ENCODE measurements around the gene KCNB1. TPM values are rescaled to one million over a fixed set of nuclear protein-coding genes. Genes with fewer than 3 reads are reported as not detected.

KCNB1 gene
- total RNA-seq, 1 experiment from 2014 or later = not detected

DNA sequence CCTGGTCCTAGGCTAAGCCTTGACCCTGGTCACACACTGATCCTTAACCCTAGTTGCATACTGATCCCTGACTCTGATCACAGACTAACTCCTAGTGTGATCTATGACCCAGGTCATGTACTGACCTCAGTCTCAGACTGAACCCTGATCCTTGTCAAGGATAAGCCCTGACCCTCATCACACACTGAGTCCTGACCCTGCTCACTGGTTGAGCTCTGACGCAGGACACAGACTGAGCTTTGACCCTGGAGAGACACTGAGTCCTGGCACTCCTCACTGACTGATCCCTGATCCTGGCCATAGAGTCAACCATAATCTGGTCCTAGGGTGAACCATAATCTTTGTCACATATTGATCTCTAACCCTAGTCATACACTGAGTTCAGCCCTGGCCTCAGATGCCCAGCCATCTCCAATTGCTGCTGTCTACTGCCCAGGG lies 37.9 kb downstream of the KCNB1 start:
- DNase-seq (ENCODE audit: low spot score) = no peak

DNA sequence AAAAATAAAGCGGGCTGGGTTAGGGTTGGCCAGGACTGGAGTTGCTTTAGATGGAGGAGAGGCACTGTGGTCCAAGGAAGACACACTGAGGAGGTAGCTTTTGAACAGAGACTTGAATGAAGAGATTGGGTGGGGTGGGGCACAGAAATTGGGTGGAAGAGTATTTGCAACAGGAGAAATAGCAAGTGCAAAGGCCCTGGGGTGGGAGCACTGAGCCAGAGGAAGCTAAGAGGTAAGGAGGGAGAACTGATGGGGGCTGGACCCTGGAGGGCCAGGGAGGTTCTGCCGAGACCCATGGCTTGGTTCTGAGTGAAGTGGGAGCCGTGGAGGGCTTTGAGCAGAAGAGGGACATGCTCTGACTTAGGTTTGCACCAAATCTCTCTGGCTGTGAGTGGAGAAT lies 45.4 kb downstream of the KCNB1 start:
- DNase-seq (ENCODE audit: low spot score) = no peak

DNA sequence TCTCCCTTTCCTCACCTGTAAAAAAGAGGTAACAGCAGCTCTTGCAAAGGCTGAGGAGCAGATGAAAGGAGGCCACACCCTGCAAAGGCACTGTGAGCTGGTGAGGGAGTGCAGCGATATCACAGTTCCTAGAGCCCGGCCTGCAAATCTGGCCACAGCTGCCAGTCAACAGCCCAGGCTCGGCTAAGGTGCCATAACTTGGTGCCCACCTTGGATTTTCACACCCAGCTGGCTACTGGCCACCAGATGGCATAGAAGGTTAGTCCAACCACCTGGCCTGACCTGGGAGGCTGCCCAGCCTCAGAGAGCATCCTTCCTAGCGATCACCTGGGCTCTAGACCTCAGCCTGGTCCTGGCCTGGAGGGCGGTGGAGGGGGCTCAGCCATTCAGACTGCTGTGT lies 46.8 kb downstream of the KCNB1 start:
- DNase-seq (ENCODE audit: low spot score) = peak; percentile 64

DNA sequence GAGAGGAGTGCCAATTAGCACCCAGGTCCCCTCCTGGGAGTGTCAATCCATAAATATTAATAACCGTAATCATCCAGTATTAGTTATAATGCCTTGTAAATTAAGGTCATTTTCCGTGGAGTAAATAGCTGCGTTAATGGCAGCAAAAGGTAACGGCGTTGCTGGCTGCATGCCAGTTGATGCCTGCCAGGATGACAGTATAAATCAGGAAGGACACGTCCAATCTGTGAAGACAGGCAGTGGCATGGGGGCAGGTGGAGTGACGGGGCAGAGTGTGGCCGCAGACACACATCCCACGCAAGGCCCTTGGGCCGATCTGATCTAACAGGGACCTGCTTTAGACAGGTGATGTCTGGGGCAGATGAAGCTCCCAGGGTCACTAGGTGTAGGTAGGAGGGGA lies 49.1 kb downstream of the KCNB1 start:
- DNase-seq (ENCODE audit: low spot score) = no peak

DNA sequence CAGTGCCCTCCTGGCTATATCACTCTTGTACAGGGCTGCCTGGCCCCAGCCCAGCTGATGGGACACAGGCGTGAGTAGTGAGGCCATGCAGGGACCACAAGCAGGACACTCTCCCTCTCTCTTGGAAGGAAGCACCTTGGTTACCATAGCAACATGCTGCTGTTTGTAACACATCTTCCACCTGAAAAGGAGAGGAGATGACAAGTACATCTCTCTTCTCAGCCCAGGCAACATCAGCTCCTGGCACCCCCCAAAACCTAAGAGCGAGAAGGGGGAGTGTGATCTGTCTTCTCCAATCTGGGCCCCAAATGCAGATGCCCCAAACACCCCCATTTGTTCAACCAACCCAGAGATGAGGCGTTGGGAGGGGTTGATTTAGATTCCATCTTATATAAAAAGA lies 49.9 kb downstream of the KCNB1 start:
- DNase-seq (ENCODE audit: low spot score) = no peak

DNA sequence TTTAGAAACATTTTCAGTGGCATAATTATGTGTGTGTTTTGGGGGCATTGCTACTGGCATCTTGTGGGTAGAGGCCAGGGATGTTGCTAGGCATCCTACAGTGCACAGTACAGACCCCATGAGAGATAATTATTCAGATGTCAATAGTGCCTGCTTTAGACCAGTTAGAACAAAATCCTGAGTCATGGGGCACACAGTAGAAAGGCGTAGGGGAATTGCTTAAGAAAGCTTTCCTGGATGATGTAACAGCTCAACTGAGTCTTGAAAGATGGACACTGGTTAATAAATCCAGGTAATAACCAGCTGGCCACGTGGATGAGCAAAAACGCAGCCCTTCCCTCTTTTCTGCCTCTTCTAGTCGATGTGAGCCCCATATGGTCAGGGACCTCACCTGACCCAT lies 51.1 kb downstream of the KCNB1 start:
- no peak for DNase-seq (ENCODE audit: low spot score)

DNA sequence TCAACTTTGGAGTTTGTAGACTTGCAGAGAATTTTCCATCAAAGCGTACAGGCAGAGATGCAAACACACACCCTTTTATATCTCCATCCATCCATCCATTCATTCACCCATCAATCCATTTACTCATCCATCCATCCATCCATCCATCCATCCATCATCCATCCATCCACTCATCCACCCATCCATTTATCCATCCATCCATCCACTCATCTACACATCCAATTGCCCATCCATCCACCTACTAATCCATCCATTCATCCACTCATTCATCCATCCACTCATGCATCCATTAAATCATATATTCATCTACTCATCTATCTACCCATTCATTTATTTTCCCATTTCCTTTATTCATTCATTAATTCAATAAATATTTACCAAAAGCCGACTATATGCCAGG lies 52.1 kb downstream of the KCNB1 start:
- DNase-seq (ENCODE audit: low spot score) = no peak

DNA sequence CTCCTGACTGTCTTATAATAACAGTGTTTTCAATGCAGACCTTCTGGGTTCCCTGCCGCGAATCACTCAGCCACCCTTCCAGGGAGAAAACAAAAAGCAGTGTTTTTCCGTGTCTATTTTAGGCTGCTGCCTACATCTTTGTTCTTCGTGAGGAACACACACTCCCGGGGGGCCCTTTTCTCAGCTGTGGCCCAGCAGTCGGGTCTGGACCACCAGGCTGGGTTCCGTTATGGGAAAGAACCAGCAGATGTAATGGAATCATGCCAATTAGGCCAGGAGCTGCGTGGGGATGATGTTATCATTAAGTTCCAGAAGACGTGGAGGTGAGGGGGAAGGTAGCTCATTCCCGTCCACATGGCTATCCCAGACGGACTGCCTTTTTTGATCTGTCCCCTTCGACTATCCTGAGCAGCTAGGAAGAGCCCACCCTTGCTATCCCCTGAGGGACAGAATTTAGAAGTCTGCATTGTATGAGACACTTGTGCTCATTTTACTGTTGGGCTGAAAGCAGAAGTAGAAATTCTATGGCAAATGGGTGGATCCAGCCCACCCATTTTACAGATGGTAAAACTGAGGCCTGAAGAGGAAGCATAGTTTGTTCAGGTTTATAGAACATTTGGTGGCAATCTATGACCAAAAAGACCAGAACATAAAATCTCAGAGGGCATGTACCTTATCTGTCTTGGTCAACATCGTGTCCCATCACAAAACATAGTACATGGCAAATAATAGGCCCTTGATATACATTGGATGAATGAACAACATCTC lies 54.5 kb downstream of the KCNB1 start:
- no peak for DNase-seq (ENCODE audit: low spot score)

DNA sequence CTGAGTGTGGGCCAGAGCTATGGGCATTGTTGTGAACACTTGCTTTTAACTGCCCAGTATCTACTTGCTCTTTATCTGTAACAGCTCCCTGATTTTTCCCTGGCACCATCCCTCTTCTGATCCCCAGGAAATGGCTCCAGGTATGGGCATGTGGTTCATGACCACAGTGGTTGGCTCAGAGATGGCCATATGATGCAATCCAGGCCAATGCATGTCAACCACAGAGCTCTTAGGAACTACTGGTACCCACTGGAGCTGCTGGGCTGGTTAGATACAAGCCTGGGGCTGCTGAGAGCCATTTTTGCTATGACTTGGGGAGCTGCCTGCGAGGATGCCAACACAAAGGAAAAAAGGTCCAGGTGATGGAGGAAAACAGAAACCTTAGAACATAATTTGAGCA lies 55.6 kb downstream of the KCNB1 start:
- DNase-seq (ENCODE audit: low spot score) = no peak

DNA sequence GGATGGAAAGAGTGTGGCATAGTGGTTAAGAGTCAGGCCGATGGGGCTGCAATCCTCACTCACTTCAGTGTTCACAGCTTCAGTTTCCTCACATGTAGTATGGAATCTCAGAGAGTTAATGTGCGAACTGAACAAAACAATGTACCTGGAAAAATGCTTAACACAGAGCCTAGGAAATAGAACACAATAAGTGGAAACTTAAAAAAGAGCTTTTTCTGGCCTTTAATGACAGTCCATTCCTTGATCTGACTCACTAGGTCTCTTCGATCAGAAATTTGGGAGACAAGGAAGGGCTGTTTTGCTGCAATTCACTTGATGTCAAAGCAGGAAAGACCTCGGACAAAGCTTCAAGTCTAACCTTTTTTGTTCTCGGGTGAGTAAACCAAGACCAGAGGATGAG lies 56.1 kb downstream of the KCNB1 start:
- DNase-seq (ENCODE audit: low spot score) = no peak

DNA sequence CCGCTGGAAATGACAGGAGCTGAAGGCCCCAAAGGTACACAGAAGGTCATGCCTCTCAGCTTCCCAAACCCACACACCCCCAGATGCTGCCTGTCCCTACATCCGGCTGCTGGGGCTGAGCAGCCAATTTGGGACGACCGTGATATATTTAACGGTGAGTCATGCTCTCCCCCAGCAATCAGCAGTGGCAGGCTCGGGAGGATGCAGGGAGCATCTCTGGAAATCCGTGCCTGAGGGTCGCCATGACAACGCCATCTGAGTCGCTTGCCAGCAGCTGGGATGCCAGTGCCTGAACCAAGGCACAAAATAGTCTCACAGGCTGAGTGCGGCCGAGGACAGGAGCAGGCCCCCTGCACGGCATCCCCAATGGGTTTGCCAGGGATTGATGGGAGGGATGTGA lies 57.9 kb downstream of the KCNB1 start:
- DNase-seq (ENCODE audit: low spot score) = no peak

DNA sequence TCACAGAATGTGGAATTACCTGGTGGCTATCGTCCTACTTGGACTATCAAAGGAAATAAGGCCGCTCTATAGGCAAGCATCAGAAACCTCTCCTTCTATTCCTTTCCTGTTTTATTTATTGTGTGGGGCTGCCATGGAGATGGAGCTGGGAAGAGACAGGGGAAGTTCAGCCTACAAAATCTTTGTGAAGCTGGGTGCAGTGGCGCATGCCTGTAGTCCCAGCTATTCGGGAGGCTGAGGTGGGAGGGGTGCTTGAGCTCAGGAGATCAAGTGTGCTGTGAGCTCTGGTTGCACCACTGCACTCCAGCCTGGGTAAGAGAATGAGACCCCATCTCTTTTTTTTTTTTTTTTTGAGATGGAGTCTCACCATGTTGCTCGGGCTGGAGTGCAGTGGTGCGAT lies 60.3 kb downstream of the KCNB1 start:
- no peak for DNase-seq (ENCODE audit: low spot score)

DNA sequence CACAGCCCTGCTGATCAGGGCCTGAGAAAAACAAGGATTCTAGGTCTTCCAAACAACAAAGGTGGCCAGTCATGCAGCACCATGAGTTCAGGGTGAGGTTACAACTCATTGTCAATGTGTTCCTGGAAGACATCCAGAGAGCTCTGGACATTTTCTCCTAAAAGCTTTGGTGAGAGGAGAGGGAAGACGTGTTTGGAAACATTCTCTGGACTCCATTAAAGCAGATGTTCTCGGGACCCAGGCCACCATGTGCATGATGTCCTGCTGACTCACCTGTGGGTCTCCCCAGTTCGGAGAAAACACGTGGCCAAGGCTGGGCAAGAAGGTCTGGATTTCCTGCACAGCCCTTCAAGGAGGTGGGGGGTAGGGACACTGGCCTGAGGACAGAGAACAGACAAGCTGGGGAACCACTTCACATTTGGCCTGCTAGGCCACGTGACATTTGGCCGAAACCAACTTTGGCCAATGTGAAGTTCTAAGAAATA lies 61.6 kb downstream of the KCNB1 start:
- DNase-seq (ENCODE audit: low spot score) = no peak

DNA sequence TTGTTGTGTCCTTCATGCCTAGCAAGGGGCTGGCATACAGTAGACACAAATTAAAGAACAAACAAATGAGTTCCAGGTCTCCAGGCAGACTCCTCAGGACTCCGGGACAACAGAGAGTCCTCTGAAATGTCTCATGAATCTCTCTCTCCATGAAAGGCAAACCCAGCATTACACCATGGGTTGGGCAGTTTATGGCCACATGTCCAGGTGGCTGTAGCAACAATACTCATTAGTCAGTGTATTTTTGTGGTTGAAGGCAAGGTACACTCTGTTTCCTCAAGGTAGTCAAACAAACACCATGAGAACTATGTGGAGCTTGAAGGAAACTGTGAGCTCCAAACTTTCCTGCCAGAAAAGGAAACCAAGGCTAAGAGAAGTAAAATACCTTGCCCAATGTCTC lies 62.2 kb downstream of the KCNB1 start:
- DNase-seq (ENCODE audit: low spot score) = no peak

DNA sequence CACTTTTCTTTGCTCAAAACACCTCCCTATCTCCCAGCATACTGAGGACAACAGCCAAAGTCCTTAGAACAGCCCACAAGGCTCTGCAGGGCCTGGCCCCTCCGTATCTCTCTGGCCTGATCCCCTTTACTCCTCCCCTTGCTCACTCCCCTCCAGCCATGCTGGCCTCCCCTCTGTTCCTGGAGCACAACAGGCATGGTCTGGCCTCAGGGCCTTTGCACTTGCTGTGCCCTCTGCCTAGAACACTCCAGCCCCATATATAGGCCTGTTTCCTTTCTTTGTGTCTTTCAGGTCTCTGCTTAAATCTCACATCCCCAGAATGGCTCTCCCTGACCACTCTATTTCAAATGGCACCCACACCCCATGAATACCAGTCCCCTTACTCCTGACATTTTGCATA lies 62.7 kb downstream of the KCNB1 start:
- no peak for DNase-seq (ENCODE audit: low spot score)

DNA sequence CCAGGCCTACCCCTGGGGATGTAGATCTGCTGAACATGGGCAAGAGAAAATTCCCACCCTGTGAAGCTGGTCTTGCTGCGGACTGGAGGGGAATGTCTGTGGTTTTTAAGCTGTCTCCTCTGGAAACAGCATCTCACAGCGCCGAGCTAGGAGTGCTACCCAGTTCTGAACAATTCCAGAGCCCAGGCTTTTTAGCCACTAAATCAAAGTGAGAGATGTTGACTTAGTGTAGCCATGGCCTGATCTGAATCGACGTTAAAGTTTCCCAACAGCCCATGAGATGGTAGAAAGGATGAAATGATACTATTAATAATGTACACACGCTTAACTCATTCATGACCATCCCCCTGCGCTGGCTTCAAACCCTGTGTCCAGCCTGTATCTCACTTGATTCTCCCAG lies 63.7 kb downstream of the KCNB1 start:
- no peak for DNase-seq (ENCODE audit: low spot score)

DNA sequence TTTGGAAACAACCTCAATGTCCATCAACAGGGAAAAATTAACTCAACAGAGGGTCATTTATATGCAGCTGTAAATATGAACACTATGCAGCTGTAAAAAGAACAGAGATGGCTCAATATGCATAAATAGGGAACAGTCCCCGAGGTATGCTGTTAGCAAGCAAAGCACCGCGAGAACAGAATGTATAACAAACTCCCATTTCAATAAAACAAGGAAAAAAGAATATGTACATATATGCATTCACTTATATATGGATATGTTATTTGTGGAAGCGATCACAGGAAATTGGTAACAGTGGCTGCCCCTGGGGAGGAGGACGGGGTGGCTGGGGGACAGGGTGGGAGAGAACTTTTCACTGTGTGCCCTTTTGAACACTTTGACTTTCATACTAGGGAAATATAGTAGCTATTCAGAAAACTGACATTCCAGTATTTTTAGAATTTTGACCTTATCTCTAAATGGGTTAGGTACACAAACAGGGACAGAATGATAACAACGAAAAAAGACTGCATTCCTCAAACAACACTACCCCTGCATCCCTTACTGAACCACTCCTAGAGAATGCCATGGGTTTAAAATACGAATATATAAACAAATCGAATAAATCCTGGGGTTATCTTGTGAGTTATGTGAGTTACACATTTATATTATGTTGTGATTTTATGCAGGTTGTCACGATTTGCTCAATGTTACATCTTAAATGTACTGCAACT lies 64.5 kb downstream of the KCNB1 start:
- no peak for DNase-seq (ENCODE audit: low spot score)

DNA sequence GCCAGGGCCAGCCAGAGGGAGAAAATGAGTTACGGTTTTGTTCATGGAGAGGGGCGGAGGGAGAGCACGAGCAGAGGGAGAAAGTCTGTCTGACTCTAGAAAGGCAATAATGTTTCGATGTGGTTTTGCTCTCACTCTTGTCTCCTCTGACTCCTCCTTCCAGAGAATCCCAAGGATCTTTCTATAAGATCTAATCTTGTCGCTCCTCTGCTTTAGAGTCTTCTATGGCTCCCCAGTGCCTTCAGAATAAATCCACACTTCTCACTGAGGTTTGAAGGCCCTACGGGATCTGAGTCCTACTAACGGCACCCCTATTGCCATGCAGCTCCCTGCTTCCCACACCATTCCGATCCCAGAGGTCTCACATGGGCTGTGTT lies 66.8 kb downstream of the KCNB1 start:
- no peak for DNase-seq (ENCODE audit: low spot score)

DNA sequence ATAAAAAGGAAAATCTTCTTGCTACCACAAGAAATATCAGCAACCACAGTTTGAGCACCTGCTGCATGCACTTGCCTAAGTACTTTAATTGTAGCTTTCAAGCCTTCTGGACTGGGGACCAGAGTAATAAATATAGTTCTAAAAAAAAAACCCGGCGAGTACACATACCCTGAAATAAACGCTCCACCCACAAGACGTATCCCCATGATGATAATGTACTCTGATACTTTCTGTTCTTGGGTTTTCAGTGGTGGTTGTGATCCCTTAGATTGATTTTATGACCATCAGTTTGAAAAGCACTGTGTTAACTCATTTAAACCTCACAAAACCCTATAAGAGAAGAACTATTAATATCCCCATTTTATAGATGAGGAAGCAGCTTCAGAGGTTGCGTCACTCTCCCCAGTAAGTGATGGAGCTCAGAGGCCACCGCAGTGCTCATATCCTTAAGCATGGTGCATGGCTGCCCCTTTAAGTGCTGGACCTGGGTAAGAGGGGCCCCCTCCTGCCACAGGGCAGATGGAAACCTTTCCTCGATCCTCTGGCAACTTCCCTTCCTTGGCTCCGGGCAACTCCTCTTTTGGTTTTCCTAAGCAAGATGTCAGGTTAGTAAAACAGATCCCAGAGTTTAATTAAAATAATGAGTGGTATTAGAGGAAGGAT lies 67.3 kb downstream of the KCNB1 start:
- no peak for DNase-seq (ENCODE audit: low spot score)

DNA sequence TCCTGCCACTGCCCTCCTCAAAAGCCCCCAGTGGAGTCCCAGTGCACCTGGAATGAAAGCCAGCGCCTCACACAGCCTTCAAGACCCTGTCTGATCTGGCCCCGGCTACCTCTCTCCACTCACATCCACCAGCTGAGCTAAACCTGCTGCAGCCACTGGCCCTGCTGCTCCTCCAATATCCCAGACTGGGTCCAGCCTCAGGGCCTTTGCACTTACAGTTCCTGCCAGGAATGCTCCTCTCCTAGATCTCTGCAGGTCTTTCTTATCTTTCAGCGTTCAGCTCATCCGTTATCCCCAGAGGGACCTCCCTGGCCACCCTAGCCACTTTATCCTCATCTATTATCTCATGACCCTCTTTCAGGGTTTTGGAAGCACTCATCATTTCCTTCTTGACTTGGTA lies 68.8 kb downstream of the KCNB1 start:
- DNase-seq (ENCODE audit: low spot score) = no peak

DNA sequence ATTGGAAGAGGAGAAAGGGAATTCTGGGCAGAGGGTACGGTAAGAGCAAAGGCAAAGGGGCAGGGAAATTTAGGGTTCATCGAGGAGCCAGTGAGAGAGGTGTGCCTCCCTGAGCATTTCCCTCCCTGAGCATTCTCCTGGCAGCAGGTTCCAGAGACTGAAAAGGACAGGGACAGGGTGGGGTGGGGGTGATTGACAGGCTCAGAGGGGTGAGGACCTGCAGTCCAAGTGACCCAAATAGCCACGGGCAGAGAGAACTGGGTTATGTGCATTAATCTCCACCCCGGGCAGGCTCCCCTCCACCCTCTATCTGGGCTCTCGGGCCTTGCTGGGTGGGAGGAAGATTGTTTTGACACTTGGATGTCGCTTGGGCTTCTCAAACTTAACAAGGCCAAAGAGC lies 69.5 kb downstream of the KCNB1 start:
- no peak for DNase-seq (ENCODE audit: low spot score)

DNA sequence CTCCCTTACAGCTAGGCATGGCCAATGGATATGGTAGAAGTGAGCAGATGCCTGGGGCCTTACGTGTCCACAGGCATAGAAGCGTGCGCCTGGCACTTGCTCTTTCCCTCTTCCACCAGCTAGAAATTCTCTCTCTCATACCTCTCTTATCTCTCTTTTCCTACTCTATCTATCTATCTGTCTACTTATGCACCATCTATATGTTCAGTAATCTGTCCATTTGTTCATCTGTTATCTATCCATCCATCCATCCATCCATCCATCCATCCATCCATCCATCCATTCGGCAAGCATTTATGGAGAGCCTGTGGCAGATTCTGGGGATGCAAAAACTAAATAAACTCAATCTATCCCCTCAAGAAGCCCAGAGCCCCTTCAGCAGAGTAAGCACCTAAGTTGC lies 70.2 kb downstream of the KCNB1 start:
- DNase-seq (ENCODE audit: low spot score) = no peak

Measured in HT-29 (cell line).